ENCODE data around the gene NR3C1. TPM values are rescaled to one million over a fixed set of nuclear protein-coding genes. Genes with fewer than 3 reads are reported as not detected.

NR3C1 gene
- total and polyA plus RNA-seq, 2 of the 13 experiments (the other 11 are each of a cell fraction or from before 2014, with no cell fraction given), result 10.0 to 24.3 TPM

- TF ChIP-seq ARID5B (CRISPR knock-in tag; IDR thresholded peaks at IDR 0.05) (peak; percentile 53), ZNF557 (CRISPR knock-in tag; IDR thresholded peaks at IDR 0.05) (no peak), THAP8 (CRISPR knock-in tag; IDR thresholded peaks at IDR 0.05; ENCODE audit: borderline replicate concordance) (no peak), MYC (CRISPR knock-in tag; IDR thresholded peaks at IDR 0.05; ENCODE audit: borderline replicate concordance) (peak; percentile 36; the same call in 1 of the 2 replicates), STAG1 (CRISPR knock-in tag; IDR thresholded peaks at IDR 0.05) (no peak; the same call in none of the 2 replicates), FOSL2 (CRISPR knock-in tag; IDR thresholded peaks at IDR 0.05) (peak; percentile 42; the same call in 1 of the 2 replicates), ZNF550 (CRISPR knock-in tag; IDR thresholded peaks at IDR 0.05; ENCODE audit: borderline replicate concordance) (no peak), CHCHD3 (CRISPR knock-in tag; IDR thresholded peaks at IDR 0.05) (no peak), ZBTB38 (CRISPR knock-in tag; IDR thresholded peaks at IDR 0.05) (peak; percentile 71), IKZF5 (CRISPR knock-in tag; IDR thresholded peaks at IDR 0.05) (peak; percentile 70), BRCA1 (CRISPR knock-in tag; IDR thresholded peaks at IDR 0.05) (no peak), ZNF850 (CRISPR knock-in tag; conservative IDR thresholded peaks at IDR 0.05) (no peak), ZNF318 (CRISPR knock-in tag; IDR thresholded peaks at IDR 0.05) (no peak), NONO (IDR thresholded peaks at IDR 0.05) (no peak), NONO (CRISPR knock-in tag; conservative IDR thresholded peaks at IDR 0.05) (no peak; the same call in 1 of the 2 replicates)
Observed at GRCh38 chr5:143405063-143405848, 1.8 kb upstream of the NR3C1 start (continued).

Measured in HepG2 (cell line).